Measurements from ENCODE around the gene CHFR.

The CHFR gene

DNA sequence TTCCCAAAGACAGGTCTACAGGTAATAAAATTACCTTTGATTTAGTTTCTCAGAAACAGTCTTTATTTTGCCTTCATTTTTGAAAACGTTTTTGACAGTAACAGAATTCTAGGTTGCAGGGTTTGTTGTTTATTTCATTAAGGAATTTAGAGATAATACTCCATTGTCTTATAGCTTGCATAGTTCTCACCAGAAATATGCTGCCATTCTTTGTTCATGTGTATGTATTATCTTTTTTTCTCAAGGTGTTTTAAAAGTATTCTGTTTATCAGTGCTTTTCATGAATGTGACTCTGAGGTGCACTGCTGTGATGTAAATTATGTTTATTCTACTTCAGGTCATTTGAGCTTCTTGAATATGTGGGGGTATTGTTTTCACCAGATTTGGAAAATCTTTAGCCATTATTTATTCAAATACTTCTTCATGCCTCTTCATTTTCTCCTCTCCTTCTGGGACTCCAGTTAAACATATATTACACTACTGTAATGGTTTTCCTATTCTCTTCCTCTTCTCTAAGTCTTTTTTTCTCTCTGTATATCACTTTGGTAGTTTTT is 36.0 kb upstream of the CHFR start:
- no peaks in the 10 kb centered on the region for H3K36me3 ChIP-seq (ENCODE audit: insufficient read depth, low read length)
- H3K27ac ChIP-seq (ENCODE audit: low read length), result no peak overlapping the region
- H3K9ac ChIP-seq (ENCODE audit: low read depth, low read length), result no peak overlapping the region
- H3K4me2 ChIP-seq (ENCODE audit: insufficient read depth, low read length), result no peak overlapping the region
- no peaks in the 10 kb centered on the region for H3K4me1 ChIP-seq (ENCODE audit: insufficient read depth, low read length)
- no peaks in the 10 kb centered on the region for H3K79me2 ChIP-seq (ENCODE audit: insufficient read depth, low read length)
- no peaks in the 10 kb centered on the region for H4K20me1 ChIP-seq (ENCODE audit: insufficient read depth, low read length)
- no peak overlapping the region for H3K4me3 ChIP-seq (ENCODE audit: low read depth in 1 of 2, low read length in 2 of 2)
- no peak overlapping the region for H2AFZ ChIP-seq (ENCODE audit: low read depth, low read length)
- H3K9me3 ChIP-seq (ENCODE audit: insufficient read depth, low read length, severe bottlenecking), result peaks cover 86% of the 10 kb centered on the region
- ATAC-seq (ENCODE audit: insufficient read depth, low read depth) (no peak), DNase-seq (no peak)
- no peaks in the 10 kb centered on the region for H3K27me3 ChIP-seq (ENCODE audit: insufficient read depth, low read length, poor library complexity)
- TF ChIP-seq EZH2 (IDR thresholded peaks at IDR 0.05; ENCODE audit: borderline replicate concordance, low read depth, low read length, severe bottlenecking) (no peak), CTCF (IDR thresholded peaks at IDR 0.05; ENCODE audit: borderline replicate concordance, extremely low read depth, low read length, poor library complexity, severe bottlenecking) (no peak)

DNA sequence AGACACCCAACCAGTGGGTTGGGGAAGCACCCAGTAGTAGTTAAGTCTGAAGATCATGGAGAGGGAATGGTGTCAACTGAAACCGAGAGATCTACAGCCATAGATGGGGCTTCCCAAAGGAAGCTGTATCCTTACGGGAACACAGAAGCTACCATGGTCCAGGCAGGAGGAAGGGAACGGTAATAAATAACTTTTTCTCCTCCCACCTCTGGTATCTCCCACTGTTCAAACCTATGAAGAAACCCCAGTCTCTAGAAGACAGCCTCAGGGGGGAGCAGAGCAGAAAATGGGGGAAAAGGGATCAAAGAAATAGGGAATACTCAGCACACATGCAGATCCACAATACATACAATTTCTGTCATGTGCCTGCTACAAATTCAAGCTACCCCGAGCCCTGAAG is 35.3 kb upstream of the CHFR start:
- no peak for DNase-seq
- H3K27me3 ChIP-seq (ENCODE audit: insufficient read depth, low read length, poor library complexity), result no peaks in the 10 kb centered on the region
- H3K9me3 ChIP-seq (ENCODE audit: insufficient read depth, low read length, severe bottlenecking), result peaks cover 86% of the 10 kb centered on the region
- ATAC-seq (ENCODE audit: insufficient read depth, low read depth), result no peak
- no peaks in the 10 kb centered on the region for H3K79me2 ChIP-seq (ENCODE audit: insufficient read depth, low read length)
- no peak for TF ChIP-seq EZH2 (IDR thresholded peaks at IDR 0.05; ENCODE audit: borderline replicate concordance, low read depth, low read length, severe bottlenecking)
- no peak for TF ChIP-seq CTCF (IDR thresholded peaks at IDR 0.05; ENCODE audit: borderline replicate concordance, extremely low read depth, low read length, poor library complexity, severe bottlenecking)
- no peaks in the 10 kb centered on the region for H4K20me1 ChIP-seq (ENCODE audit: insufficient read depth, low read length)
- H2AFZ ChIP-seq (ENCODE audit: low read depth, low read length), result no peak overlapping the region
- H3K4me3 ChIP-seq (ENCODE audit: low read depth in 1 of 2, low read length in 2 of 2), result no peak overlapping the region
- H3K27ac ChIP-seq (ENCODE audit: low read length), result no peak overlapping the region
- H3K4me1 ChIP-seq (ENCODE audit: insufficient read depth, low read length), result no peaks in the 10 kb centered on the region
- no peaks in the 10 kb centered on the region for H3K36me3 ChIP-seq (ENCODE audit: insufficient read depth, low read length)
- no peak overlapping the region for H3K9ac ChIP-seq (ENCODE audit: low read depth, low read length)
- no peak overlapping the region for H3K4me2 ChIP-seq (ENCODE audit: insufficient read depth, low read length)

- TF ChIP-seq EZH2 (IDR thresholded peaks at IDR 0.05; ENCODE audit: borderline replicate concordance, low read depth, low read length, severe bottlenecking) (no peak), CTCF (IDR thresholded peaks at IDR 0.05; ENCODE audit: borderline replicate concordance, extremely low read depth, low read length, poor library complexity, severe bottlenecking) (peak; percentile 42)
- H3K27ac ChIP-seq (ENCODE audit: low read length), result no peak overlapping the region
- no peak for DNase-seq
Measured at GRCh38 chr12:132921685-132922084, 34.3 kb upstream of the CHFR start.

GRCh38 chr12:132918680-132919079 is 31.3 kb upstream of the CHFR start:
- peaks cover 57% of the 10 kb centered on the region for H3K9me3 ChIP-seq (ENCODE audit: insufficient read depth, low read length, severe bottlenecking)
- no peak overlapping the region for H3K4me2 ChIP-seq (ENCODE audit: insufficient read depth, low read length)

More at GRCh38 chr12:132921685-132922084, 34.3 kb upstream of the CHFR start:
- ATAC-seq (ENCODE audit: insufficient read depth, low read depth), result no peak
- peaks cover 81% of the 10 kb centered on the region for H3K9me3 ChIP-seq (ENCODE audit: insufficient read depth, low read length, severe bottlenecking)
- H3K4me2 ChIP-seq (ENCODE audit: insufficient read depth, low read length), result no peak overlapping the region
- no peaks in the 10 kb centered on the region for H3K79me2 ChIP-seq (ENCODE audit: insufficient read depth, low read length)
- no peaks in the 10 kb centered on the region for H3K36me3 ChIP-seq (ENCODE audit: insufficient read depth, low read length)
- H3K4me3 ChIP-seq (ENCODE audit: low read depth in 1 of 2, low read length in 2 of 2), result no peak overlapping the region
- no peak overlapping the region for H2AFZ ChIP-seq (ENCODE audit: low read depth, low read length)
- no peaks in the 10 kb centered on the region for H3K4me1 ChIP-seq (ENCODE audit: insufficient read depth, low read length)
- no peak overlapping the region for H3K9ac ChIP-seq (ENCODE audit: low read depth, low read length)
- H3K27me3 ChIP-seq (ENCODE audit: insufficient read depth, low read length, poor library complexity), result no peaks in the 10 kb centered on the region
- H4K20me1 ChIP-seq (ENCODE audit: insufficient read depth, low read length), result no peaks in the 10 kb centered on the region

More at GRCh38 chr12:132918680-132919079, 31.3 kb upstream of the CHFR start:
- no peaks in the 10 kb centered on the region for H3K36me3 ChIP-seq (ENCODE audit: insufficient read depth, low read length)
- DNase-seq (no peak), ATAC-seq (ENCODE audit: insufficient read depth, low read depth) (no peak)
- H3K9ac ChIP-seq (ENCODE audit: low read depth, low read length), result no peak overlapping the region
- no peak overlapping the region for H3K4me3 ChIP-seq (ENCODE audit: low read depth in 1 of 2, low read length in 2 of 2)
- TF ChIP-seq CTCF (IDR thresholded peaks at IDR 0.05; ENCODE audit: borderline replicate concordance, extremely low read depth, low read length, poor library complexity, severe bottlenecking) (no peak), EZH2 (IDR thresholded peaks at IDR 0.05; ENCODE audit: borderline replicate concordance, low read depth, low read length, severe bottlenecking) (no peak)
- H2AFZ ChIP-seq (ENCODE audit: low read depth, low read length), result no peak overlapping the region
- no peaks in the 10 kb centered on the region for H3K79me2 ChIP-seq (ENCODE audit: insufficient read depth, low read length)
- no peaks in the 10 kb centered on the region for H3K27me3 ChIP-seq (ENCODE audit: insufficient read depth, low read length, poor library complexity)
- no peaks in the 10 kb centered on the region for H4K20me1 ChIP-seq (ENCODE audit: insufficient read depth, low read length)
- no peaks in the 10 kb centered on the region for H3K4me1 ChIP-seq (ENCODE audit: insufficient read depth, low read length)
- no peak overlapping the region for H3K27ac ChIP-seq (ENCODE audit: low read length)

Data from DND-41 (cell line).